ENCODE data around the gene GLRX5.

GLRX5 gene

DNA sequence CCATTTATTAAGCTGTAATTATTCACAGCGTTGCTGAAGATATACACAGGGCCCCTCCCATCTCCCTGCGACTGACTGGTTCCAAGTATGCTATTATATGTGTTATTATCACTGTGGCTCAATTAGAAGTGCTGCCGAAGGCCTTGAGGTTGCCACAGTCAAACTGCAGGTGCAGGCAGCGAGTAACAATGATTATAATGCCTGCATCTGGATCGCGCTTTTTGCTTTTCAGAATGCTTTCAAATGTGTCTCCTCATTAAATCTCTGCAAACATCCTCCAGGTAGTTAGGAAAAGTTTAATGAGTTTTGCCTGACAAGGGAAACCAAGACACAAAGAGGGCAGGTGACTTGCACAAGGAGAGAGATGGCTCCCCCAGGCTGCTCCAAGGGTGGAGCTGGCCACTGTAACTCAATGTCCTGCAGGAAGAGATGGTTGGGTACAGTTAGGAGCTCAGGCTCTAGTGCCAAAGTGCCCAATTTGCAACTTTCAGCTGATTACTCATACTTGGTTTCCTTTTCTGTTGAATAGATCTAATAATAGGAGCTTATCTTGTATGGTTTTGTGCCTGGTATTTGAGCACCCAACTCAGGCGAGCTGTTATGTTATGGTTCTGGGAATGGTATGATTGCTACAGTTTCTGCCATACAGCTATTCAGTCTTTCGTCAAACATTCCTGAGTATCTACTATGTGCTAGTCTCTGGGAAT is 16.7 kb upstream of the GLRX5 start:
- DNase-seq (ENCODE audit: low spot score), result no peak

DNA sequence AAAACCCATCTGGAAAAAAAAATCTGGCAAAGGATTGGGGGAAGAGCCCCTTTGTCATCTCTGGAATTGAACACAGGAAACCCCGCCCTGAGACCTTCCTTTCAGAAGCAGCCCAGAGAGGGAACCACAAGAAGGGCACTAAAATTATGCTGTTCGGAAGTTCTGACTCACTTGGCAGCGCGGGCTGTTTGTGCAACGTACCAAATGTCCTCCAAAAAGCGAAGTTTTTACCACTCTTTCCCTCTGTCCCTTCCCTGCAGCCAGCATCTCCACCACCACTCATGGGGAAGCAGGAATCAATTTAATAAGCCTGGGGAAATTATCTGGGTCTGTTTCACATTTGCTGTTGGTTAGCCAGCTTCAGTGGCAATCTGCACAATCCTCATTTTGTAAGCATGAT is 15.2 kb upstream of the GLRX5 start:
- DNase-seq (ENCODE audit: low spot score), result peak; percentile 88

DNA sequence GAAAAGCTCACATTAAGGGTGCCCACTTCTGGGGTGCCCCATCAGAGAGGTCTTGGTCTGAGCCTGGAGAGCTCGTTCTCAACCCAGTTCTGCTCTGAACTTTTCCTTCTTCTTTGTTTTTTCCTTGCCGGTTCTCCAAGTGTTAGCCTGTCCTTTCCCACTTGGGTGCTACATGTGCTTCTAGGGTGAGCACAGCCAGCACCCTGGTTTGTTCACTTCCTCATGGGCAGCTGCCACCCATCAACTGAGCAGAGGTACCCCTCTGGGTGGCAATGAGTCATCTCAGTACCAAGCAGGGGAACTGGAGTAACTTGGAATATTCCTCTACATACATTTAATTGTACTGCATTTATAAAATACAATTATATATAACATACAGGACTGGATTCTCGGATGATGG is 14.5 kb upstream of the GLRX5 start:
- DNase-seq (ENCODE audit: low spot score), result no peak

DNA sequence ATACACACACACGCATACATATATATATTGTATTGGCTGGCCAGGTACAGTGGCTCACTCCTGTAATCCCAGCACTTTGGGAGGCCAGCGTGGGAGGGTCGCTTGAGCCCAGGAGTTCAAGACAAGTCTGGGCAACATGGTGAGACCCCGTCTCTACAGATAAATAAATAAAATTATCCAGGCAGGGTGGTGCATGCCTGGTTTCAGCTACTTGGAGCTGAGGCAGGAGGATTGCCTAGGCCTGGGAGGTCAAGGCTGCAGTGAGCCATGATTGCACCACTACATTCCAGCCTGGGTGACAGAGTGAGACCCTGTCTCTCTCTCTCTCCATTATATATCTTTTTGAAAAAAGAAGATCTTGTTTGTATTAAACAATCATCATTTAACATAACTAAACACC is 13.8 kb upstream of the GLRX5 start:
- DNase-seq (ENCODE audit: low spot score), result no peak

DNA sequence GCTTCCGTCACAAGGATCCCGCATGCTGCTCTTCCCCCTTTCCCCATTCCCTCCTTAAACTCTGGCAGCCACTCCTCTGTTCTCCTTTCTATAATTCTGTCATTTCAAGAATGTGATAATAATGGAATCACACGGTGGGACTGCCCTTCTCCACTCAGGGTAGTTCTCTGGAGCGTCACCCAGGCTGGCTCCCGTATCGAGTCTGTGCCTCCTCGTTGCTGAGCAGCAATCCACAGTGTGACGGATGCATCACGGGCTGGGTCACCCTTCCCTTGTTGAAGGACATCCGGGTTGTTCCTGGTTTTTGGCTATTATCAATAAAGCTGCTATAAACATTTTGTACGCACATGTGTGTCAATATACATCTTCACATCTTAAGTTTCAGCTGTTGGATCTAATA is 12.7 kb upstream of the GLRX5 start:
- no peak for DNase-seq (ENCODE audit: low spot score)

DNA sequence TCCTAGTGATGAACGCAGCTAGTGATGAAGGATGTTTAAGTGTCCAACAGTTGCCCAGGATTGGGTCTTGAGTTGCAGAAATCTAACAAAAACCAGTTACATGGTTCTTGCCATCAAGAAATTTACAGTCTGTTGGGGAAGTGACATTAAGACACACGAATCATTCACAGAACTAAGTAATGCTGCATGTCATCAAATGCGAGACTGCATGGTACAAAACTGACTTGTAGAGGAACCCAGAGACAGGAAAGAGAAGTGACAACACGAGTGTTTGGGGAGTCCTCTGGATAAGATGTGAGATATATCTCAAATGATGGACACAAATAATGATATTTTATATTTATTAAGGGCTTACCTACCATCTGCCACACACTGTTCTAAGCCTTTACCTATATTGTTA is 12.3 kb upstream of the GLRX5 start:
- DNase-seq (ENCODE audit: low spot score), result no peak

DNA sequence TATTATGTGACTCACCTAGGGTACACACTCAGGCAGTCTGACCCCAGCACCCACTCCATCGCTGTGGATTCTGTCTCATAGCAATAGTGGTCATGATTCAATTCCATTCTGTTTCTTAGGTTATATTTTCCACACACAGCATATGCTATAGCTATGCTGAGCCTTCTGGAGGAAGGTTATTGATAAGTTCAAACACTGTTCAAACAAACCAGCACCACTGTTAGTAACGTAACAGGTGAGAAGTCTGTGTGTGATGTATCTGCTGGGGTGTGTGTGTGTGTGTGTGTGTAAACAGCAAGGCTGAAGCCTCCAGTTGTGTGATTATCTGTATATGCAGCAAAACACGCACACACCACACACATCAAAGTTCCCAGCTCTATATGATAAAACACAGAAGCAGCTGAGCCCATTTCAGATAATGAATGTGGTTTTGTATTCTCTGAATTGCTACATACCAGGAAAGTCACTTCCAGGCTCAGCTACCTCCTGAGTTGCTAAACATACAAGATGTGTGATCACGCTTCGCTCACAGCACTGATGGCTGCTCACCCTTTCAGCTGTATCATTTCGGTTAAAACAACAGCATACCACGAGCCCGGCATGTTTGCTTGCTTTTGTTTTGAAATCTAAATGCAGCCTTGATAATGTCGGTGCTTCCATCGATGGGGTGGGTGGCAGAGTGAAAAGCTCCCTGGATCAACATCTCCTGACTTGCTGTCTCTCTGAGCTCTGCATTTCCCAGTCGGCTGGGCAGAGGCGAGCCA is 11.6 kb upstream of the GLRX5 start:
- DNase-seq (ENCODE audit: low spot score), result no peak

DNA sequence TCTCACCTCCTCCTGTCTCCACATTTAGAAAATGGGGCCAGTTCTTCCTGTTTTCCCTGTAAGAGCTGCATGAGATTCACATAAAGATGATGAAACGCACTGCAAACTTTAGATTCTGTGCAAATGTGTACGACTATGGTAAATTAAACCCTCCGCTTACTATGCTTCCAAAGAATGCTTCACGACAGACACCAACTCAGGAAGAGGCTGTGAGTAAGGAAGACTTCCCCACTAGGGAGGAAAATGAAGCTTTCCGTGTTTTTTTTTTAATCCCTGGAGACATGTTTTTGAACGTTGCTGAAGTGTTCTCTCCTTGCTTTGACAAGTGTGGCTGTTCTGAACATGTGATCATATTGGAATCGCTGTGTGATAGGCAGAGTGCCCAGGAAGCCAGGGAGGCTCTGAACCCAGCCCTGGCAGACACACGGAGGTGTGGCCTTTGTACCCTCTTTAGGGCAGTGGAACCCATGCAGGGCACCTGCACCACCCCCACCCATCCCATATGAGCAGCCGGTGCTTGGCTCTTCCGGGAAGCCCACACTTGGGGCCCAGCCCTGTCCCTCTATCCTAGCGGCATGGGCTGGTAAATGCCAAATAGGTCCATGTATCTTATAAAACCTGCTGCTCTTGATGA is 10.9 kb upstream of the GLRX5 start:
- DNase-seq (ENCODE audit: low spot score), result no peak

DNA sequence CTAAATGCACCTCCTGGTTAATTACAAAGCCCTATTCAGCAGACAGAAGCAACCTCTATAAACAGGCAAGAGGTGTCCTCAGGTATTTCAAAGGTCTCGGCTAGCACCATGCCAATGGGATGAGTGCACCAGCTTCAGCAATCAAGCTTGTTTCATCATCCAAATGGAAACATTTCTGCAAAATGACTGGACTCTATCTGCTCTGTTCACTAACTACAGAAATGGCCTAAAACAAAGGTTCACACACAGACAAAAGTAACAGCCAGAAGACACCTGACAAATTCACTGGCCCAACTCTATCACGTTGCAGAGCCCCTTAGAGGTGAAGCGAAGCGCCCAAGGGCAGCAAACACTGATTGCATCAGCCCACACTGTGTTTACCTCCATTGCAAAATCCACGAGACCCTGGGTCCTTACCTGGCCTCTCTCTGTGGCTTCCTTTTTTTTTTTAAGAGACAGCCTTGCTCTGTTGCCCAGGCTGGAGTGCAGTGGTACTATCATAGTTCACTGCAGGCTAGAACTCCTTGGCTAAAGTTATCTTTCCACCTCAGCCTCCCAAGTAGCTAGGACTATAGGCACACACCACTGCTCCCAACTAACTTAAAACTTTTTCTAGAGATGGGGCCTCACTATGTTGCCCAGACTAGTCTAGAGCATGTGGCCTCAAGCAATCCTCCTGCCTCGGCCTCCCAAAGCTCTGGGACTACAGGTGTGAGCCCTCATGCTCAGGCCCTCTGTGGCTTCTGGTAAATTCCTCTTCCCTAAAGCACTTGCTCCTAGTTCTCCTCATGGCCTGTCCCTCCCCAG is 9.9 kb upstream of the GLRX5 start:
- no peak for DNase-seq (ENCODE audit: low spot score)

DNA sequence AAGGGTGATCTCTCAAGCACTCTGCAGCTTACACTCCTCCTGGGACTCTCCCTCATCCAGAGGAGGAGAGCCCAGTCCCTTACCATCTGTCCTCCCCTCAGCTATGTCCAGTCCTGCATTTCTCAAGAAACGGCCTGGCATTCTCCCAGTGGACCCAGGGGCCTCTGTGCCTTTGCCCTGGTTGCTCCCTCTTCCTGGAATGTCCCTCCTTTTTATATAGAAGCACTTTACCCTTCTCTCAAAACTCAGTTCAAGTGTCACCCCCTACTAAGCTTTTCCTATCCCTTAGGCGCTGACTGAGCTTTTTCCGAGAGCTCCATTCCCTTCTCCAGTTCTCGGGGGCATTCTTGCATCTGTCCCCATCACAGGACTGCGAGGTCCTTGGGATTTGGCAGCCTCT is 8.9 kb upstream of the GLRX5 start:
- DNase-seq (ENCODE audit: low spot score), result no peak

DNA sequence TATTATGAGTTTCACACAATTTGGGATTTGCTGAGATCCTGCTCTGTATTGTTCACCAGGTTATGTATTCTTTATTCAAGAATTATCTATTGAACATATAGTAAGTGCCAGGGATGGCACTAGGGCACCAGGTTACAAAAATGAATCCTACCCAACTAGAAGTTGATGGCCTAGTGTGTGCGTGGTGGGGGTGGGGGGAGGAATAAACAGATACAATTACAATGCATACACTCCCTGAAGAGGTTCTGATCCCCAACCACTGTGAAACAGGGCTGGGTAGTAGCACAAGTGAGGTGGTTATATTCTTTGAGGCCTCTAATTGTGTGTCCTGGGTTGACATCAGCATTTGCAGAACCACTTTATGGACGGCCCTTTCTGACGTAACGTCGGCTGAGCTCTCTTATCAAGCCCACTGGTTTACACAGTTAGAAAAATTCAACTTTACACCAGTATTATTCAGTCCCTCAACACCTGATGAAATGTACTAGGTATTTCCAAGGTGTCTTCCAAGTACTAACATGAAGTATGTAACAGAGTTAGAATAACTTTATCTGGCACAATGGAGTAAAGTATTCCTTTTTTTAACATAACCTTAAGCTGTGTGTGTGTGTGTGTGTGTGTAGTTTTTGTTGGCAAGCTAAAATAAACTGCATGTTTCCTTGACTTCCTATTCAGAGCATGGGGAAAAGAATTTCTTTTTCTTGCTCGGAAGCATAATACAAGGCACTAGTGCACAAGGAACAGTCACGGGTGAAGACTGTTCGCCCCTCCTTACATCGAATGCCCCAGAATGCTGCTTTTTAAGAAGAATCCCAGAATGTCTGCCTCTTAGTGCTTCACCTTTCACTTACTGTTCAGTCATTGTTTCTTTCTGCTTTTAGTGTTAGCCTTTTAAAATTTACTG is 8.1 kb upstream of the GLRX5 start:
- DNase-seq (ENCODE audit: low spot score), result no peak

DNA sequence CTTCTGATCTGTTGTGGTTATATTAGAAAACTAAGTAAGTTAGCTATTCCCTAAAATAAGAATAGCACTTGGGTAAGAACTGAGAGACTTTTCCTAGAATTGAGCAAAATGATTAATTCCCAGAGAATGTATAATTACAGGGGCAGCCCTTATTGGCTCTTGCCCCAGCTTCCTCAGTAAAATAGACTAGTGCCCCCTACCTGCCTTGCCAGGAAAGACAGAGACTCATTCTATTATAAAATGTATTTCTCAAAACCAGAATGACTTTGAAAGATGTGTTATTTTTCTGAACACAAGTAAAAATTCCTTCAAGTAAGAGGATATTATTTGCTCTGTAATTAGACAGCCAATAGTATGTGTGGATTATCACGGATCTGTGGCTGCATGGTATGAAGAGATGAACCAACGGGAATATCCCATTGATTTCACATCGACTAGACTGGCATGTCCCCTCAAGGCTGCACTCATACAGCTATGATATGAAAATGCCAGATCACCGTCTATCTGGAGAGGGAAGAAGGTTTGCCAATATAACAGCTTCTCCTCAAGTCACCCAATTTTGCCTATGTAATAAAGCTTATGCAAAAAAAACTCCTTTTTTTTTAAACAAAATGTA is 7.4 kb upstream of the GLRX5 start:
- peak; percentile 79 for DNase-seq (ENCODE audit: low spot score)

DNA sequence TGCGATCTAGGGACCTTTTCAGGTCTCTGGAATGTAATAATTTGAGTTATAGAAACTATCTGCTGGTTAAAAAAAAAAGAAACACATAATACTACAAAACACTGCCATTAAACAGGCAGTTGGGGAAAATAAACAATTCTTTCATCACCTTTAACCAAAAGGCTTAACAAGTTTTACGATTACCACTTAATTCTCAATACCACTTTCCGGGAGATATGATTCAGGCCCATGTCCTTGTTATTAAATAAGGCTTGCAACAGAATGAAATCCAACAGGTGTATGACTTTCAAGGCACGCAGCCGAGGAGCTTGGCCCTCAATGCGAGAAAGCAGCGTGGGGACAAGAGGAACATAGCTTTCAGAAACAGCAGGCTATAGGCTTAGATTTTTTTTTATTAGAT is 5.6 kb upstream of the GLRX5 start:
- DNase-seq (ENCODE audit: low spot score), result no peak

DNA sequence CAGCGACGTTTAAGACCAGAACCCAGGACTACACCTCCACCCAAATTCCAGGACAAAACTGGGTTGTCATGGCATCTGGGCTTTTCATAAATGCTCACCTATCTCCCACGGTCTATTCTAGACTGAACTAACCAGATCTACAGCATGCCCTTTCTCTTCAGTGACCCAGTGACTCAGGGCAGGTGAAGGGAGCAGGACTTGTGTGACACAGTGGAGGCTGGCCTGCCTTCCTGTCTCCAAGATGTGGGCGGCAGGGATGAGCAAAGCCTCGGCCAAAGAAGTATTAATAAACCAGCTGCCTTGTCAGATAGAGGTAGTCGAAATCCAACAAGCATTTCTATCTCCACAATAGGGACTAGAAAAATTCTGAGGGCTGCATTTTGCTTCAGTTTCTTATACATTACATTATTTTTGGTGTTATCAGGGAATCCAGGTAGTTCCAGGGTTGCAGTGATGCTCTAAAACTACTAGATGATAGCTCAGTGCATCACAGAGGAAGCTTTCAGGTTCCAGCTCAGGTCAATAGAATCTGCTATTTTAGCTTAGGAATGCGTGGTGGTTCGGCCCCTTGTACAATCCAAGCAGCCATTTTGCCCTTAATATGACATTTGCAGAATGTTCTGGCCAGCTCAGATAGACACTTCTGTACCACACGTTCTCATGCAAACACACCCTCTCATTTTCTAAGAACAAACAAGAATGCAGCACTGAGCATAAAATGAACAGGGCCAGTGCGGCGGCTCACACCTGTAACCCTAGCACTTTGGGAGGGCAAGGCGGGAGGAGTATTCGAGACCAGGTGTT is 4.2 kb upstream of the GLRX5 start:
- DNase-seq (ENCODE audit: low spot score), result no peak

DNA sequence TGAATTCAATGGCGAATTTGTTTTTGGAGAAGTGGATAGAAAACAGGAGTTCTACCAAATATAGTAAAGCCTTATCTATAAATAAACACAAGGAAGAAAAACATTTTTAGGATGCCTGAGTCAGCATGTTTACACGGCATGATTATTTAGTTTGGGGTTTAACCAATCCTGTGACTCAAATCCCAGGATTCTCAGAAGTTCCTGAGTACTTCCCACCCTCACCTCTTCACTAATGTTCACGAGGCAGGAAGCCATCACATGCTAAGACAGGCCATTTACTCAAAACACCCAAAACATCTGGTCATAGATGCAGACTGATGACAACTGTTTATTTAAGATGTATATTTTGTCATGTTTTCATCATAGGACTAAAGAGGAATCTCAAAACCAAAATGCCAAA is 3.4 kb upstream of the GLRX5 start:
- DNase-seq (ENCODE audit: low spot score), result peak; percentile 47

DNA sequence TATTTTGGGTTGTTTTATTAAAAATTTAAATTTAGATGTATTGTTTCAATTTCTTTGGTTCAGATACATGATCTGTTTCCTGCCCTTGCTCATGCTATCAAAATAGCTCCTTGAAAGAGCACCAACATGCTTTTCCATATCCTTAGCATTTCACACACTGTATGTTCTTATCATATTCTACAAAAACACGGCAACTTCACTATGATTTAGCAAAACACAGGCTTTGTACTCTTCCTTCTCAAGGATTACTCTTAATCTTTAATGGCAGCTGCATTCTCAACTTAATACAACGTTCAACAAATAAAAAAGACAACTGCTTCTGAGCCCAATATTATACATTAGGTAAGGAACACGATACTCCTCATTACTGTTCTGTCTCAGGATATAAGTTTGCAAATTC is 2.9 kb upstream of the GLRX5 start:
- no peak for DNase-seq (ENCODE audit: low spot score)

DNA sequence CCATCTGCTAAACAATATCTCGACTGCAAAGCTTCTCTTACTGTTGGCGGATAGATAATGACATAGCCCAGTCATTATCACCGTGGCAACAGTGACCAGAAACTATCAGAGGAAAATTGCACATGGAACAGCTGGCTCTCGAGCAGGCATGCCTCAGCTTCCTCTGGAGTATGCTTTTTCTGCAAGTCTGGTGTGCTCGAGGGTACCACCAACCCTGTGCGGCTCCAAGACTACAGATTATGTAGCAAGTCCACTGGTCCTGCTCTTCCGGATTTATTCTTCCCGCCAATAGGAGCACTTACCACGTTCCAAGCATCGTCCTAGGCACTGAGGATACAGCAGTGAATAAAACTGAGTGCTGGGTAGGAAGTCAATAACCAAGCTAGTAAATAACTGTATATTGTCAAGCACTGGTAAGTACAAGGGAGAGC is 1.4 kb upstream of the GLRX5 start:
- DNase-seq (ENCODE audit: low spot score), result no peak

DNA sequence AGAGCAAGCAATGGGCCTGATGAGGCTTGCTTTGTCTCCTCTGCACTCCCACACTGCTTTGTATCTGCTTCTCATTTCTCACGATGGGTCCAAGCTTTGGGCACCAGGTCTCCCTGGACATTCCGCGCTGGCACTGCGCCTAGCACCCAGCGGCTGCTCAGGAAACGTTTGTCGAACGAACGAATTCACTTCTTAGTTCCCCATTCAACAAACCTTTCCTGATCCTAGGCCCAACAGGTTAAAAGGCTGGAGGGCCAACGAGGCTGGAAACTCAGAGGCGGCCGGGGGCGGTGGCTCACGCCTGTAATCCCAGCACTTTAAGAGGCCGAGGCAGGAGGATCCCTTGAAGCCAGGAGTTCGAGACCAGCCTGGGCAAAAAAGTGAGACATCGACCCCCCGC is 1.0 kb upstream of the GLRX5 start:
- DNase-seq (ENCODE audit: low spot score), result no peak

DNA sequence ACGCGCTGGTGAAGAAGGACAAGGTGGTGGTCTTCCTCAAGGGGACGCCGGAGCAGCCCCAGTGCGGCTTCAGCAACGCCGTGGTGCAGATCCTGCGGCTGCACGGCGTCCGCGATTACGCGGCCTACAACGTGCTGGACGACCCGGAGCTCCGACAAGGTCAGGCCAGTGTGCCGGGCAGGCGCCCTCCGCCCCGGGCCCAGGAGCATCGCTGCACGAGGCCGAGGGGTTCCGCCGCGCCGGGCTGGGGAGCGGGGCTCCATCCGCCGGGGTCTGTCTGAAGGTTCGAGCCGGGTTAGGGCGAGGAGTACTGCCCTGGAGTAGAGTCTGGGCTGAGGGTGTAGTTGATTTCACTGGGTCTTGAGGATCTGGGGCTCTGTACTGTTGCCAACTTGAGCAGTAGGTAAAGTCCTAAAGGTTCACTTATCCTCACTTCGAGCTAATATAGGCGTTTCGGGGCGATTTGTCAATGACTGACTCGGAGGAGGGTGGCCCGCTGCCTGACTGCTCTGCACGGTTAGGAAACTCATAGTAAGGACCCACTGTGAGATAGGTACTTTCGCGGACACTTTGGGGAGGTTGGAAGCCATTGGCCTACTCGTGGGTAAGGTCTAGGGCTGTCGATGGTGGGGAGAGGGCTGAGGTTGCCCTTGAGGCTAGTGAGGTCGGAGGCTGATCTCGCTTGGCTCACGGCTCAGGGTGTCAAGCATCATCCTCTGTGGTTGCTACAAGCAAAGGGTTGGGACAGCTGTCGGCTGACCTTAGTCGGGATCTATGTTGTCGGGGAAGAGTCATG is 574 bp downstream of the GLRX5 start:
- peak; percentile 47 for DNase-seq (ENCODE audit: low spot score)
